Common myeloid progenitor, CD34-positive (primary cell): Measurements from ENCODE around the gene PDLIM1.
"Not testable (repeated sequence)": the region's sequence is repeated elsewhere in the genome, so short reads cannot be mapped to it uniquely, and the experiment has no call there.

Experiments used
- CTCF ChIA-PET: fragments of 350-600 bp; sonication (Branson Sonifier 250); formaldehyde crosslinking; loops from one replicate; lab custom pipeline; 2021; ENCODE audit warnings: antibody characterized with exemption; lab: Charles Lee
- POLR2A ChIA-PET: fragments of 350-600 bp; sonication (Branson Sonifier 250); formaldehyde crosslinking; loops from one replicate; lab custom pipeline; 2021; ENCODE audit warnings: antibody characterized with exemption; lab: Charles Lee
- DNase-seq, 3 donors: peaks; one replicate each; pipeline versions ENCODE4 v3.0.0 to v3.0.0-alpha.2; 2013
- H3K27ac ChIP-seq, 2 experiments: 1 replicate in 1 of 2; 2 replicates in 1 of 2; pipeline ENCODE4 v1.7.0; 2013; ENCODE audit warnings: inconsistent platforms in 2 of 2, low read length in 2 of 2, mild to moderate bottlenecking in 2 of 2, low read depth in 1 of 2, moderate library complexity in 1 of 2; ENCODE audit not compliant: severe bottlenecking in 2 of 2, insufficient read depth in 1 of 2, poor library complexity in 1 of 2
- H3K27me3 ChIP-seq, 5 experiments: replicated peaks in 2 of 5; 1 replicate in 3 of 5; 2 replicates in 2 of 5; pipeline versions ENCODE4 v1.6.1 to v1.7.0; 2013; ENCODE audit warnings: low read length in 4 of 5, mild to moderate bottlenecking in 2 of 5, moderate library complexity in 2 of 5, inconsistent platforms in 1 of 5; ENCODE audit not compliant: insufficient read depth in 5 of 5, control insufficient read depth in 4 of 5
- H3K36me3 ChIP-seq, 4 experiments: 1 replicate in 2 of 4; 2 replicates in 2 of 4; pipeline versions ENCODE4 v1.6.1 to v1.7.0; 2013; ENCODE audit warnings: low read length in 3 of 4, control low read depth in 1 of 4, mild to moderate bottlenecking in 1 of 4; ENCODE audit not compliant: control insufficient read depth in 4 of 4, insufficient read depth in 4 of 4
- H3K4me1 ChIP-seq, 4 experiments: 1 replicate in 3 of 4; 2 replicates in 1 of 4; pipeline versions ENCODE4 v1.6.1 to v1.7.1; 2013; ENCODE audit warnings: low read length in 3 of 4, mild to moderate bottlenecking in 3 of 4, control low read depth in 1 of 4, inconsistent platforms in 1 of 4, moderate library complexity in 1 of 4; ENCODE audit not compliant: control insufficient read depth in 4 of 4, insufficient read depth in 4 of 4; ENCODE audit errors: control extremely low read depth in 1 of 4
- H3K4me3 ChIP-seq, 7 experiments: 1 replicate in 4 of 7; 2 replicates in 3 of 7; pipeline versions ENCODE4 v1.5.1 to v1.7.0; 2013; ENCODE audit warnings: mild to moderate bottlenecking in 7 of 7, low read length in 6 of 7, moderate library complexity in 6 of 7, inconsistent platforms in 2 of 7, low read depth in 2 of 7, control low read depth in 1 of 7; ENCODE audit not compliant: insufficient read depth in 4 of 7, control insufficient read depth in 1 of 7; ENCODE audit errors: extremely low read depth in 1 of 7
- H3K9me3 ChIP-seq, 5 experiments: 1 replicate in 4 of 5; 2 replicates in 1 of 5; pipeline versions ENCODE4 v1.6.1 to v1.7.1; 2013; ENCODE audit warnings: low read length in 4 of 5, mild to moderate bottlenecking in 2 of 5, inconsistent platforms in 1 of 5, low read depth in 1 of 5, moderate library complexity in 1 of 5; ENCODE audit not compliant: control insufficient read depth in 4 of 5, insufficient read depth in 2 of 5; ENCODE audit errors: control extremely low read depth in 1 of 5
- WGBS: methylation state at CpG from one replicate; pipeline ENCODE4 v1.1.5; 2013; ENCODE audit not compliant: insufficient coverage; 5-methylcytosine and 5-hydroxymethylcytosine counted together

PDLIM1 gene

DNA sequence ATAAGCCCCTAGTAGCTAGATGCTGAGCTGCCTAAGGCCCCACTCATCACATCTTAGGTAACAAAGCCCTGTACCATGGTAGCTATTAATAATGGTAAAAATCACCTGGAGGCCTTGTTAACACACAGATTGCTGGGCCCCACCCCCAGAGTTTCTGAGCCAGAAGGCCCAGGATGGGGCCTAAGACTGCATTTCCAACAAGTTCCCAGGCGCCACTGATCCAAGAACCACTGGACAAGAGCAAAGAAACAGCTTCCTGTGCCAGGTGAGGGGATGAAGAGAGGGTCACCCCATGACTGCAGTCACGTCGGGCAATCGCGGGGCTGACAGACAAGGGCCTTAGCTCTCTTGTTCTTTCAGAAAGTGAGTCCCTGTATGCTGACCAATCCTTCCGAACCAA lies 50.0 kb downstream of the PDLIM1 start:
- no peak overlapping the region for H3K27ac ChIP-seq
- no peaks in the 10 kb centered on the region for H3K9me3 ChIP-seq
- H3K4me1 ChIP-seq, result peaks cover 0 to 6% (median 0%) of the 10 kb centered on the region in 4 experiments
- peaks cover 0 to 32% (median 18%) of the 10 kb centered on the region in 4 experiments for H3K36me3 ChIP-seq
- DNase-seq, result no peak
- ChIA-PET POLR2A (interaction anchor here (0.7 kb wide), 1 partner anchor 26 kb away, joined by 4 read pairs; no protein-coding TSS in a partner anchor), CTCF (interaction anchor here (0.7 to 12.1 kb wide), 5 partner anchors 30 to 612 kb away, joined by 3 to 399 read pairs (median 13); no protein-coding TSS in a partner anchor)
- no peak overlapping the region for H3K4me3 ChIP-seq
- 100% methylated on average over 4 of the region's 6 CpGs for WGBS
- no peaks in the 10 kb centered on the region for H3K27me3 ChIP-seq

DNA sequence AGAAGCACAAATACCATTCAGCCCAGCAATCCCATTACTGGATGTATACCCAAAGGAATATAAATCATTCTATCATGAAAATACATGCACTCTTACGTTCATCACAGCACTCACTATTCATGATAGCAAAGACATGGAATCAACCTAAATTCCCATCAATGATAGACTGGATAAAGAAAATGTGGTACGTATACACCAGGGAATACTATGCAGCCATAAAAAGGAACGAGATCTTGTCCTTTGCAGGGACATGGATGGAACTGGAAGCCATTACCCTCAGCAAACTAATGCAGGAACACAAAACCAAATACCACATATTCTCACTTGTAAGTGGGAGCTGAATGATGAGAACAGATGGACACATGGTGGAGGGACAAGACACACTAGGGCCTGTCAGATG lies 50.7 kb downstream of the PDLIM1 start:
- peaks cover 0 to 27% (median 12%) of the 10 kb centered on the region in 4 experiments for H3K36me3 ChIP-seq
- H3K27ac ChIP-seq, H3K27me3 ChIP-seq, H3K4me3 ChIP-seq, DNase-seq, H3K9me3 ChIP-seq, POLR2A ChIA-PET, H3K4me1 ChIP-seq: not testable (repeated sequence)
- 100% methylated on average over 1 of the region's 3 CpGs for WGBS
- CTCF ChIA-PET, result interaction anchor here (1.0 to 4.1 kb wide), 3 partner anchors 29 to 229 kb away, joined by 3 to 35 read pairs (median 13); no protein-coding TSS in a partner anchor

DNA sequence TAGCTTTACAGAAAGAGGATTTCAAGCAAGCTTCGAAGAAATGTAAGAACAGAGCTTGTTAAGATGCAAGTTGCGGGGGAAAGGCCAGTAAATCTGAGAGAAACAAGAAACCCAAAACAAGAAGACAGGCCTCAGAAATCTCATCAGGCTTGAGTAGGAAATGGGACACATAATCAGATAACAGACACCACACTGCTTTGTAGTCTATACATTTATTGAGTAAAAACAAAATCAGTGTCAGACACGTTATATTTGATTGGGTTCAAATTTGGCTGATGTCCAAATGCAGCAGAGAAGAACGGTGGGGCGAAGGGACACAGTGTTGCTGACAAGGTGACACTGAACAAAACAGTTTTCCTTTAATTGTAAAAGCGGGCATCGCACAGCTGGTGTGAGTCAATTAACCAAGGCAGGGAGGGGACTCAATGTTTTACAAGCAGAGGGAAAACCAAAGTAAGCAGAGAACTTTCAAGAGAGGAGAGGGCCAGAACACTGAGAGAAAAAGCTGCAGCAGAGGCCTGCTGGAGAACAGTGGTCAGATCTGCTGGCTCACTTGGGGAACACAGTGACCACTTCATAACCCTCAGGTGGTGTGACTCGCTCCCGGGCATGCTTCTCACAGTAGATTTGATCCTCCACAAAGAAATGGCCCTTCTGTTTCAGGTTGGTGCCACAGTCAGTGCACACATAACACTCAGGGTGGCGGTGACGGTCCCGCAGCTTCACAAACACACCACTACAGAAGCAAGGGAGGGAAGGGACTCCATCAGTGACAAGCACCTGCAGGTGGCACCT lies 53.2 kb downstream of the PDLIM1 start:
- ChIA-PET POLR2A (no interaction called here), CTCF (interaction anchor here (2.0 to 3.0 kb wide), 2 partner anchors 8 to 127 kb away, joined by 7 to 15 read pairs; no protein-coding TSS in a partner anchor)
- no peaks in the 10 kb centered on the region for H3K27me3 ChIP-seq
- no peaks in the 10 kb centered on the region for H3K9me3 ChIP-seq
- 94% methylated on average over 10 of the region's 12 CpGs for WGBS
- H3K27ac ChIP-seq, result no peak overlapping the region
- peaks cover 0 to 6% (median 0%) of the 10 kb centered on the region in 4 experiments for H3K4me1 ChIP-seq
- no peak overlapping the region for H3K4me3 ChIP-seq
- no peak for DNase-seq
- H3K36me3 ChIP-seq, result peaks cover 0 to 37% (median 12%) of the 10 kb centered on the region in 4 experiments

DNA sequence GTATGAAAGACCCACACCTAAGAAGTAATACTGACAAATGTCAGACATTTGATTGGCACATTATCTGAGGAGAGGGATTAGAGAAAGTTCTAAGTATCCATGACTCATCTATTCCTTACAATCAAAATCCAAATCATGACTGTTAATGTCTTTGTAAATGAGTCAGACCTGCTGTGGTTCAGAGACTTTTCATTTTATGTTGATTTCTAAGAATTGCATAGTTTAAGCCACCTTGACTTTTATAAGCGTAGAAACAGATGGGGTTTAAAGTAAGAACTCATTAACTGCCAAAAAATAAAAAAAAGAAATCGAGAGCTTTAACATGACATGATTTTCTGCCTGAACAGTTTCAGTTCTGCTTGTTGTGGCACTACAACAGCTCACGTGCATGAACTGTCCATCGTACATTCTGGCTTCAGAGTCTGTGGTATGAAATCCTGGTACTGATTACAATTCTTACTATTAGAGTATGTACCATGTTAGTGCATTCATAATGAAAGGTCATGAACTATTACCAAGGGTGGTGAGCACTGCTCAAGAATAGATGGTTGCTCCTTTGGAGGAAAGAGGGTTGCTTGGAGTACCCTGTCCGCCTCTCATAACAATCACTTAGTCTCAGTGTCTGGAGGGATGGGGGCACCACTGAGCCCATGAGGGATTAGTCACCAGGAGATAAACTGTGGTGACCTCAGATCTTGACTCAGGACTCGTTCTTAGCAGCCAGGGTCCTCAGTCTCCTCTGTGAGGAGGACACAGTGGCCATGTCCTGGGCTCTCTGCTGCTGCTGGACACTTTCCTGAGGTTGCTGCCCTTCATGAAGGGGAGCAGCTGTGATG lies 54.5 kb downstream of the PDLIM1 start:
- CTCF ChIA-PET, result interaction anchor here (0.7 to 3.0 kb wide), 3 partner anchors 9 to 128 kb away, joined by 3 to 15 read pairs (median 7); no protein-coding TSS in a partner anchor
- H3K36me3 ChIP-seq, result peaks cover 0 to 37% (median 12%) of the 10 kb centered on the region in 4 experiments
- H3K27me3 ChIP-seq, result no peaks in the 10 kb centered on the region
- no peaks in the 10 kb centered on the region for H3K9me3 ChIP-seq
- POLR2A ChIA-PET, result no interaction called here
- H3K4me3 ChIP-seq, result no peak overlapping the region
- H3K27ac ChIP-seq, result no peak overlapping the region
- peaks cover 0 to 2% (median 0%) of the 10 kb centered on the region in 4 experiments for H3K4me1 ChIP-seq
- peak in 1 of 3 donors; percentile 25 for DNase-seq
- WGBS, result 86% methylated on average over 4 of the region's 6 CpGs

DNA sequence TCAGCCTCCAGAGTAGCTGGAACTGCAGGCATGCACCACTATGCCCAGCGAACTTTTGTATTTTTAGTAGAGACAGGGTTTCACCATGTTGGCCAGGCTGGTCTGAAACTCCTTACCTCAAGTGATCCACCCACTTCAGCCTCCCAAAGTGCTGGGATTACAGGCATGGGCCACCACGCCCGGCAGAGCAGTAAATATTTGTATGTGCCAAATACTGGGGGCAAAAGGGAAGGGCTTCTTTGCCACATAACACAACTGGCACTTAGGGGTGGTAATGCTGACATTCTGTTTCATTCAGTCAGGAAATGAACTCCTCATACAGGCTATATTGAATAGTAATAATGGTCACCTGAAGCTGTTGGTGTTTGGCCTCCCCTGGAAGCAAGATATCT lies 55.1 kb downstream of the PDLIM1 start:
- CTCF ChIA-PET, result interaction anchor here (0.9 to 3.0 kb wide), 4 partner anchors 8 to 128 kb away, joined by 3 to 15 read pairs (median 8); no protein-coding TSS in a partner anchor
- H3K9me3 ChIP-seq, result no peaks in the 10 kb centered on the region
- H3K27ac ChIP-seq, result no peak overlapping the region
- H3K36me3 ChIP-seq, result peaks cover 0 to 33% (median 12%) of the 10 kb centered on the region in 4 experiments
- H3K4me3 ChIP-seq, result no peak overlapping the region
- 100% methylated on average over 1 of the region's 3 CpGs for WGBS
- H3K27me3 ChIP-seq, result no peaks in the 10 kb centered on the region
- peaks cover 0 to 3% (median 1%) of the 10 kb centered on the region in 4 experiments for H3K4me1 ChIP-seq
- POLR2A ChIA-PET, result no interaction called here
- no peak for DNase-seq

DNA sequence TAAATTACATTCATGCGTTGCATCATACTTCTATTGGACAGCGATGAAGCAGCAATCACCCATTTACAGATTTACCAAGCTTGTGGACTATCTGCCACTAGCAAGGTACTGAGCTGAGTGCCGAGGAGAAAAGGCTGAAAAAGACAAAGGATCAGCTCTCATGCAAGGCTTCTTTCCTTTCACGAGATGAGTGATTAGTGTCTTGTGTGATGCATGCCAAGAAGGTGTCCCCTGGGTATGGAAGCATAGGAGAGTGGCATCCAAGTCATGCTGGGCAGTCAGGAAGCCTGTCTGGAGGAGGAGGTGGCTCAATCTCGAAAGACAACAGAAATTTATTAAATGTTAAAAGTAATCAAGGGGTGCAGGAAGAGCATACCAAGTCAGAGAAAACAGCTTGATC lies 55.9 kb downstream of the PDLIM1 start:
- Histone ChIP-seq H3K36me3 (peaks cover 0 to 27% (median 9%) of the 10 kb centered on the region in 4 experiments), H3K27me3 (no peaks in the 10 kb centered on the region), H3K4me1 (peaks cover 0 to 8% (median 3%) of the 10 kb centered on the region in 4 experiments), H3K27ac (no peak overlapping the region), H3K4me3 (no peak overlapping the region), H3K9me3 (no peaks in the 10 kb centered on the region)
- 100% methylated on average over 4 of the region's 5 CpGs for WGBS
- ChIA-PET POLR2A (no interaction called here), CTCF (interaction anchor here (0.9 to 3.0 kb wide), 5 partner anchors 9 to 605 kb away, joined by 3 to 15 read pairs (median 3); no protein-coding TSS in a partner anchor)
- DNase-seq, result no peak
